Endodermal cell (in vitro differentiated cells): ENCODE results near the gene MYLK4. TPM values are rescaled to one million over a fixed set of nuclear protein-coding genes. Genes with fewer than 3 reads are reported as not detected.

Source experiments
- DNase-seq: peaks from one replicate; pipeline ENCODE4 v3.0.0-alpha.2; 2017
- H3K27ac ChIP-seq: 2 replicates; pipeline ENCODE4 v1.5.1; 2013; ENCODE audit warnings: mild to moderate bottlenecking, low read depth, low read length, moderate library complexity
- H3K27me3 ChIP-seq: 2 replicates; pipeline ENCODE4 v1.6.1; 2013; ENCODE audit warnings: mild to moderate bottlenecking, low read length, moderate library complexity; ENCODE audit not compliant: insufficient read depth, control insufficient read depth, poor library complexity, severe bottlenecking
- H3K36me3 ChIP-seq: 2 replicates; pipeline ENCODE4 v1.7.0; 2013; ENCODE audit warnings: mild to moderate bottlenecking, low read length, moderate library complexity; ENCODE audit not compliant: control insufficient read depth, insufficient read depth
- H3K4me1 ChIP-seq: one replicate; pipeline ENCODE4 v1.7.0; 2013; ENCODE audit warnings: low read length; ENCODE audit not compliant: control insufficient read depth, insufficient read depth
- H3K4me3 ChIP-seq: 2 replicates; pipeline ENCODE4 v1.5.1; 2013; ENCODE audit warnings: mild to moderate bottlenecking, low read length, moderate library complexity
- H3K9ac ChIP-seq: 2 replicates; pipeline ENCODE4 v1.6.1; 2013; ENCODE audit warnings: mild to moderate bottlenecking, low read length, moderate library complexity; ENCODE audit not compliant: poor library complexity, severe bottlenecking; ENCODE audit errors: extremely low read depth
- H3K9me3 ChIP-seq: 2 replicates; pipeline ENCODE4 v1.6.1; 2013; ENCODE audit warnings: mild to moderate bottlenecking, low read length, moderate library complexity; ENCODE audit not compliant: control insufficient read depth
- H3K27ac Mint-ChIP-seq: 2 replicates; pipeline ENCODE4 v1.8.0; 2020; ENCODE audit warnings: mixed read lengths
- H3K27me3 Mint-ChIP-seq: 2 replicates; pipeline ENCODE4 v1.8.0; 2021; ENCODE audit warnings: mild to moderate bottlenecking, mixed read lengths; ENCODE audit not compliant: insufficient read depth
- H3K36me3 Mint-ChIP-seq: 2 replicates; pipeline ENCODE4 v1.8.0; 2020; ENCODE audit warnings: low read depth, mixed read lengths
- H3K4me1 Mint-ChIP-seq: 2 replicates; pipeline ENCODE4 v1.8.0; 2020; ENCODE audit warnings: mixed read lengths
- H3K4me3 Mint-ChIP-seq: 2 replicates; pipeline ENCODE4 v1.8.0; 2020; ENCODE audit warnings: mild to moderate bottlenecking, moderate library complexity, mixed read lengths
- H3K9me3 Mint-ChIP-seq: 2 replicates; pipeline ENCODE4 v1.8.0; 2020; ENCODE audit warnings: mild to moderate bottlenecking, mixed read lengths
- WGBS, 2 experiments: methylation state at CpG; one replicate each; pipeline versions ENCODE4 v1.1.5 to v1.1.7; 2013; ENCODE audit warnings: missing lambda C conversion rate in 2 of 2, mixed read lengths in 1 of 2; ENCODE audit not compliant: insufficient coverage in 1 of 2, insufficient read length in 1 of 2; 5-methylcytosine and 5-hydroxymethylcytosine counted together
- total RNA-seq, 2 donors: library from RNA; stranded (reverse); fragmentation: NEBNext Ultra II Directional in 1 of 2; extraction: Animal tissue kit (Norgen Biotek cat#: 25700) in 1 of 2; gene quantifications; 2 replicates in 1 of 2; 3 replicates in 1 of 2; pipeline ENCODE4 v1.2.1, GENCODE V29; 2021
- TF ChIP-seq, protein P1 (sequence below): fragments of 200-600 bp; sonication (generic); conservative IDR thresholded peaks from 2 replicates; pipeline ENCODE4 v1.5.0; 2021; ENCODE audit warnings: antibody characterized with exemption, mild to moderate bottlenecking

Gene MYLK4
- total RNA-seq, 2 donors from 2014 or later, result 0.18 to 0.20 TPM

DNA sequence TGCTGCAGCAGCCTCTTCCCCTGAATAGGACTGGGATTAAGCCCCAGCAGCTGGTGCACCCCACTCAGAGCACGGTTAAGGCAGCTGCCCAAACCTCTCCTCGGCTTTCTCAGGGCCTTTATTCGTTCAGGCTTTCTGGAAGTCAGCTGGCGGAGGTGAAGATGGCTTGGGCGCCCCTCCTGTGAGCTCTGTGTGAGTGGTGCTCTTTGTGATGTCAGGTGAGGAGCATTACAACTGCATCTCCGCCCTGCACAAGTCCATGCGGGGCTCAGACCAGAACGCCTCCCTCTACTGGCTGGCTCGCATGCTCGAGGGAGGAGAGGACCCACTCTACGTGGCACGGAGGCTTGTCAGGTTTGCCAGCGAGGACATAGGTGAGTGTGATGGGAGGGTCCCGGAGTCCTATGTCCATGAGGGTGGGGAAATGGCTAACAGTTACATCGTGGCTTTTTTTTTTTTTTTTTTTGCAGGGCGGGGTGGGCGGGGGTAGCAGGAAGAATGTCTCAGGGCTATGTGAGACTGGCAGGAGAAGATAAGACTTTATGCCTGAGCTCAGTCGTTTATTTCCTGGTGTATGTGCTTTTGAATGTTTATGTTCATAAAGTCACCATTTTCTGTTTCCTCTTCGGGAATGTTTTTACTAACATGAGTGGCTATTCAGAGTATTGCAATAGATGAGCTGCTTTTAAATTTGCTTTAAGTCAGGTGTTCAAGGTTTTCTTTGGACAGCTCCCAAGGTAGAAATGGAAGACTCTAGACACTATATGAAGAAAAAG, 32.7 kb upstream of the MYLK4 start:
- Histone ChIP-seq H3K27me3 (no peaks in the 10 kb centered on the region), H3K36me3 (peaks cover 66% of the 10 kb centered on the region), H3K4me3 (no peak overlapping the region), H3K9me3 (no peaks in the 10 kb centered on the region), H3K9ac (no peak overlapping the region), H3K4me1 (no peaks in the 10 kb centered on the region), H3K27ac (no peak overlapping the region)
- DNase-seq, result peak; percentile 75
- no peaks in the 10 kb centered on the region for H3K4me1 Mint-ChIP-seq
- H3K36me3 Mint-ChIP-seq, result peaks cover 51% of the 10 kb centered on the region
- no peak overlapping the region for H3K27ac Mint-ChIP-seq
- WGBS, 2 experiments, result 87 to 93% methylated on average over 11 to 19 of the region's 19 CpGs
- TF ChIP-seq, protein P1, sequence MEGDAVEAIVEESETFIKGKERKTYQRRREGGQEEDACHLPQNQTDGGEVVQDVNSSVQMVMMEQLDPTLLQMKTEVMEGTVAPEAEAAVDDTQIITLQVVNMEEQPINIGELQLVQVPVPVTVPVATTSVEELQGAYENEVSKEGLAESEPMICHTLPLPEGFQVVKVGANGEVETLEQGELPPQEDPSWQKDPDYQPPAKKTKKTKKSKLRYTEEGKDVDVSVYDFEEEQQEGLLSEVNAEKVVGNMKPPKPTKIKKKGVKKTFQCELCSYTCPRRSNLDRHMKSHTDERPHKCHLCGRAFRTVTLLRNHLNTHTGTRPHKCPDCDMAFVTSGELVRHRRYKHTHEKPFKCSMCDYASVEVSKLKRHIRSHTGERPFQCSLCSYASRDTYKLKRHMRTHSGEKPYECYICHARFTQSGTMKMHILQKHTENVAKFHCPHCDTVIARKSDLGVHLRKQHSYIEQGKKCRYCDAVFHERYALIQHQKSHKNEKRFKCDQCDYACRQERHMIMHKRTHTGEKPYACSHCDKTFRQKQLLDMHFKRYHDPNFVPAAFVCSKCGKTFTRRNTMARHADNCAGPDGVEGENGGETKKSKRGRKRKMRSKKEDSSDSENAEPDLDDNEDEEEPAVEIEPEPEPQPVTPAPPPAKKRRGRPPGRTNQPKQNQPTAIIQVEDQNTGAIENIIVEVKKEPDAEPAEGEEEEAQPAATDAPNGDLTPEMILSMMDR, result peak; percentile 54
- H3K9me3 Mint-ChIP-seq, result no peaks in the 10 kb centered on the region
- no peak overlapping the region for H3K4me3 Mint-ChIP-seq
- H3K27me3 Mint-ChIP-seq, result no peaks in the 10 kb centered on the region

DNA sequence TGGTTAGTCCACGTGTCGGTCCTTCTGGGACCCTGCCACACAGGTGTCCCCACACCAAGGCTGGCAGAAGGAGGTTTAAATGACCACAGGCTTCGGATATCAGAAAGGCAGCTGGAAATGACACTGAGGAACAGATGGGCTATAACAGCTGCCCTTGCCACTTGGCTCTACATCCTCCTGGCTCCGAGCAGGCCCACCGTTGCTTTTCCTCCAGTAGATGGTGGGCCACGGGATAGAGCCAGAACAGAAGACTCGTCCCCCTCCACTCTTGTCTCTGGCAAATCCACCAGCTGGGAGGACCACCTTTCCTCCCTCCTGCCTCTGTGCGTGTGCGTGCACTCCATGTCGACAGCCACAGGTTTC, 32.1 kb upstream of the MYLK4 start:
- no peak overlapping the region for H3K9ac ChIP-seq
- no peaks in the 10 kb centered on the region for H3K9me3 Mint-ChIP-seq

DNA sequence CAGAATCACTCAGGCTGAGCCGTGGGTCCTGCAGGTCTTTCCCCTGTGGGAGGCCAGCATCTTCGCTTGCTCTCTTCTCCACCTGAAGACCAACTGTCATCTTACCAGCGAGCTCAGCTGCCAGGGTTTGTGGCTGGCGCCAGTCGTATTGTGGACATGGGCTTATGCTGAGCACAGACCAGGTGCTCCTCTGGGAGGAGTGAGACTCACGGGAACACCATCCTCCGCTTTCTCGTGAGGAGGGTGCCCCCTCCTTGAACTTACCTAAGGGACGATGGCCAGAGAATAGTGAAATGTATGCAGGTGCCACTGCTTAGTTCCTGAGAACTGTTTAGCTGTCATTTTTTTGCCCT, 31.6 kb upstream of the MYLK4 start:
- Histone ChIP-seq H3K27me3 (no peaks in the 10 kb centered on the region), H3K4me1 (no peaks in the 10 kb centered on the region), H3K4me3 (no peak overlapping the region), H3K27ac (no peak overlapping the region), H3K36me3 (peaks cover 57% of the 10 kb centered on the region), H3K9me3 (no peaks in the 10 kb centered on the region), H3K9ac (no peak overlapping the region)
- no peak for DNase-seq
- TF ChIP-seq, protein P1, result no peak
- no peaks in the 10 kb centered on the region for H3K27me3 Mint-ChIP-seq
- no peaks in the 10 kb centered on the region for H3K9me3 Mint-ChIP-seq
- H3K4me1 Mint-ChIP-seq, result no peaks in the 10 kb centered on the region
- H3K27ac Mint-ChIP-seq, result no peak overlapping the region
- no peak overlapping the region for H3K4me3 Mint-ChIP-seq
- WGBS, 2 experiments, result 91 to 100% methylated on average over 9 of the region's 9 CpGs
- peaks cover 43% of the 10 kb centered on the region for H3K36me3 Mint-ChIP-seq

More for the DNA sequence above, 32.1 kb upstream of the MYLK4 start:
- H3K27ac ChIP-seq, result no peak overlapping the region
- Mint-ChIP-seq H3K4me1 (no peaks in the 10 kb centered on the region), H3K27ac (no peak overlapping the region), H3K27me3 (no peaks in the 10 kb centered on the region), H3K4me3 (no peak overlapping the region), H3K36me3 (peaks cover 48% of the 10 kb centered on the region)
- WGBS, 2 experiments, result 93 to 100% methylated on average over 8 to 10 of the region's 10 CpGs
- H3K36me3 ChIP-seq, result peaks cover 62% of the 10 kb centered on the region
- H3K27me3 ChIP-seq, result no peaks in the 10 kb centered on the region
- H3K4me1 ChIP-seq, result no peaks in the 10 kb centered on the region
- TF ChIP-seq, protein P1, result no peak
- H3K4me3 ChIP-seq, result no peak overlapping the region
- no peaks in the 10 kb centered on the region for H3K9me3 ChIP-seq
- no peak for DNase-seq
